Endothelial cell of umbilical vein (primary cell): ENCODE results near the gene RIMS4. TPM values are rescaled to one million over a fixed set of nuclear protein-coding genes. Genes with fewer than 3 reads are reported as not detected.

Experiments used
- BruUV-seq: library from RNA; stranded (reverse); fragments of 400-500 nt; replicated peaks from 2 replicates; lab custom pipeline; 2021; lab: Mats Ljungman, UMichigan
- CTCF ChIA-PET: fragments of 300-600, 350-600 bp; sonication (Branson Sonifier 250); formaldehyde crosslinking; loops from one replicate; lab custom pipeline; 2021; ENCODE audit warnings: antibody characterized with exemption, inconsistent platforms; lab: Charles Lee
- POLR2A ChIA-PET: fragments of 300-600, 350-600 bp; sonication (Branson Sonifier 250); formaldehyde crosslinking; loops from one replicate; lab custom pipeline; 2021; ENCODE audit warnings: antibody characterized with exemption, inconsistent platforms; lab: Charles Lee
- DNase-seq: peaks from one replicate; pipeline ENCODE4 v3.0.0-alpha.2; 2011; ENCODE audit warnings: low read depth, low spot score
- FAIRE-seq: peaks from 2 replicates; lab custom pipeline; 2011; peaks lifted over from hg19 to GRCh38; lab: Jason Lieb, UNC
- H2AFZ ChIP-seq: 2 replicates; pipeline ENCODE4 v1.6.0; 2012; ENCODE audit warnings: low read depth, low read length, control low read depth, inconsistent platforms
- H3K27ac ChIP-seq: 2 replicates; pipeline ENCODE4 v1.5.1; 2011; ENCODE audit warnings: low read depth, mild to moderate bottlenecking, control low read depth, low read length, moderate library complexity; ENCODE audit not compliant: insufficient read depth
- H3K27me3 ChIP-seq, 2 experiments: 2 replicates each; pipeline versions ENCODE4 v1.6.0 to v1.6.1; 2011; ENCODE audit warnings: low read length in 2 of 2, mixed read lengths in 1 of 2; ENCODE audit not compliant: control insufficient read depth in 2 of 2, insufficient read depth in 2 of 2
- H3K36me3 ChIP-seq, 2 experiments: 2 replicates in 1 of 2; 3 replicates in 1 of 2; pipeline ENCODE4 v1.5.1; 2011; ENCODE audit warnings: low read length in 2 of 2, mild to moderate bottlenecking in 1 of 2, moderate library complexity in 1 of 2; ENCODE audit not compliant: control insufficient read depth in 2 of 2, insufficient read depth in 2 of 2; ENCODE audit errors: extremely low read depth in 1 of 2
- H3K4me1 ChIP-seq: 3 replicates; pipeline ENCODE4 v1.5.1; 2011; ENCODE audit warnings: mild to moderate bottlenecking, low read length; ENCODE audit not compliant: control insufficient read depth, insufficient read depth; ENCODE audit errors: extremely low read depth
- H3K4me2 ChIP-seq: 2 replicates; pipeline ENCODE4 v1.6.1; 2011; ENCODE audit warnings: low read length, control low read depth, mixed read lengths; ENCODE audit not compliant: insufficient read depth
- H3K4me3 ChIP-seq, 3 experiments: fragments of 200-600 bp in 1 of 3; sonication (generic), shearing (Covaris generic) in 1 of 3; replicated peaks in 1 of 3; 2 replicates each; pipeline ENCODE4 v1.5.1; 2011 to 2016; ENCODE audit warnings: control low read depth in 3 of 3, low read length in 3 of 3, mild to moderate bottlenecking in 2 of 3, inconsistent platforms in 1 of 3, low read depth in 1 of 3, moderate library complexity in 1 of 3; ENCODE audit not compliant: insufficient read depth in 1 of 3
- H3K79me2 ChIP-seq: 2 replicates; pipeline ENCODE4 v1.6.0; 2012; ENCODE audit warnings: low read length, inconsistent platforms; ENCODE audit not compliant: control insufficient read depth, insufficient read depth
- H3K9ac ChIP-seq: replicated peaks from 2 replicates; pipeline ENCODE3; 2011; ENCODE audit warnings: low read length, control low read depth; ENCODE audit not compliant: insufficient read depth; ENCODE audit errors: extremely low read depth
- H3K9me1 ChIP-seq: replicated peaks from 3 replicates; pipeline ENCODE4 v1.6.0; 2011; ENCODE audit warnings: mild to moderate bottlenecking, low read length; ENCODE audit not compliant: control insufficient read depth, insufficient read depth; ENCODE audit errors: extremely low read depth
- H3K9me3 ChIP-seq: replicated peaks from 2 replicates; pipeline ENCODE4 v1.5.1; 2012; ENCODE audit warnings: low read length, inconsistent platforms; ENCODE audit not compliant: control insufficient read depth, insufficient read depth
- H4K20me1 ChIP-seq: replicated peaks from 2 replicates; pipeline ENCODE3; 2011; ENCODE audit warnings: mild to moderate bottlenecking, low read length; ENCODE audit not compliant: control insufficient read depth, insufficient read depth; ENCODE audit errors: extremely low read depth
- FOS ChIP-seq: IDR thresholded peaks from 2 replicates; pipeline ENCODE4 v1.6.1; 2011; ENCODE audit warnings: mild to moderate bottlenecking, low read length, moderate library complexity, borderline replicate concordance; ENCODE audit not compliant: insufficient read depth
- GATA2 ChIP-seq: IDR thresholded peaks from 2 replicates; pipeline ENCODE4 v1.7.0; 2011; ENCODE audit warnings: low read depth, mild to moderate bottlenecking, moderate library complexity, mixed read lengths, low read length; ENCODE audit not compliant: insufficient read length, insufficient read depth
- MYC ChIP-seq: IDR thresholded peaks from one replicate; pipeline ENCODE4 v1.6.1; 2011; ENCODE audit warnings: mild to moderate bottlenecking, low read depth, low read length
- dilution Hi-C: fragments of 300-500 bp; cut with MboI; formaldehyde crosslinking; loops from one replicate; pipeline ENCODE4 v1.15.0; 2019; ENCODE audit warnings: low sequenced_read_pairs; ENCODE audit not compliant: extremely low pct_ligation_motif_present
- intact Hi-C: fragments of 100-400 bp; cut with micrococcal nuclease; formaldehyde crosslinking; loops from one replicate; pipeline ENCODE4 v1.10.0; 2022
- polyA plus RNA-seq, 4 experiments: library from polyadenylated mRNA; depleted of rRNA in 3 of 4; stranded (reverse) in 3 of 4; unstranded in 1 of 4; fragments of >200 nt; gene quantifications; 2 replicates each; pipeline versions ENCODE4 v1.2.1 to v1.2.3, GENCODE V29; 2011 to 2012; ENCODE audit warnings: missing spikeins in 1 of 4
- total RNA-seq: library from RNA; stranded (reverse); gene quantifications from 2 replicates; pipeline ENCODE4 v1.2.3, GENCODE V29; 2021
- TF ChIP-seq, protein P1 (sequence below), 2 donors: IDR thresholded peaks; 1 replicate in 1 of 2; 2 replicates in 1 of 2; pipeline ENCODE4 v1.5.1; 2011; ENCODE audit warnings: low read length in 2 of 2, mild to moderate bottlenecking in 2 of 2, moderate library complexity in 2 of 2, control low read depth in 1 of 2, inconsistent platforms in 1 of 2, low read depth in 1 of 2; ENCODE audit not compliant: insufficient read depth in 1 of 2; ENCODE audit errors: extremely low read depth in 1 of 2

RIMS4 gene
- total and polyA plus RNA-seq, 2 donors (not counting 3 experiments of a cell fraction or from before 2014, with no cell fraction given) = not detected

DNA sequence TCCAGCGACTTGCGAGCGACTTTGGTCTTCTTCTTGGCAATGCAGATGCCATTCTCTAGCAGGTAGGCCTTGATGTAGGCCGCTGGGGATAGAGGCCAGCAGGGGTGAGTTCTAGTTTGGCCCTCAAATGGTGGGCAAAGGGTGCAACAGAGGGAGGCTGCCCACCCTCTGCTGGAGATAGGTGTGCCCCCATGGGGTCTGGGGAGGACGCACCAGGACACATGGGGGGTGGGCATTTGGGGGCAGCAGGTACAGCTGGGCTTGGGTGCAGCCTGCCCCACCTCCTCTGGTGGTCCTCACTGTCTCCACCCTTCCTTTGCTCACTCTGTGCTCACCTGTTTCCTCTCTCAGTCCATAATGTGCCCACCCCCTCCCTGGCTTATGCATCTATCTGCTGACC is 53.4 kb downstream of the RIMS4 start:
- peaks cover 8 to 11% of the 10 kb centered on the region in 2 experiments for H3K27me3 ChIP-seq
- H3K36me3 ChIP-seq = no peaks in the 10 kb centered on the region
- H4K20me1 ChIP-seq = no peaks in the 10 kb centered on the region
- ChIA-PET POLR2A (no interaction called here), CTCF (interaction anchor here (2.1 to 2.9 kb wide), 2 partner anchors 10 kb away, joined by 8 to 17 read pairs; partner anchors contain the start of gene KCNK15)
- no peaks in the 10 kb centered on the region for H3K9me1 ChIP-seq
- TF ChIP-seq MYC (no peak), GATA2 (no peak)
- TF ChIP-seq, protein P1, sequence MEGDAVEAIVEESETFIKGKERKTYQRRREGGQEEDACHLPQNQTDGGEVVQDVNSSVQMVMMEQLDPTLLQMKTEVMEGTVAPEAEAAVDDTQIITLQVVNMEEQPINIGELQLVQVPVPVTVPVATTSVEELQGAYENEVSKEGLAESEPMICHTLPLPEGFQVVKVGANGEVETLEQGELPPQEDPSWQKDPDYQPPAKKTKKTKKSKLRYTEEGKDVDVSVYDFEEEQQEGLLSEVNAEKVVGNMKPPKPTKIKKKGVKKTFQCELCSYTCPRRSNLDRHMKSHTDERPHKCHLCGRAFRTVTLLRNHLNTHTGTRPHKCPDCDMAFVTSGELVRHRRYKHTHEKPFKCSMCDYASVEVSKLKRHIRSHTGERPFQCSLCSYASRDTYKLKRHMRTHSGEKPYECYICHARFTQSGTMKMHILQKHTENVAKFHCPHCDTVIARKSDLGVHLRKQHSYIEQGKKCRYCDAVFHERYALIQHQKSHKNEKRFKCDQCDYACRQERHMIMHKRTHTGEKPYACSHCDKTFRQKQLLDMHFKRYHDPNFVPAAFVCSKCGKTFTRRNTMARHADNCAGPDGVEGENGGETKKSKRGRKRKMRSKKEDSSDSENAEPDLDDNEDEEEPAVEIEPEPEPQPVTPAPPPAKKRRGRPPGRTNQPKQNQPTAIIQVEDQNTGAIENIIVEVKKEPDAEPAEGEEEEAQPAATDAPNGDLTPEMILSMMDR (IDR thresholded peaks at IDR 0.05; ENCODE audit: extremely low read depth in 1 of 2, insufficient read depth in 1 of 2, low read depth in 1 of 2, low read length in 2 of 2) = no peak
- no peaks in the 10 kb centered on the region for H3K79me2 ChIP-seq
- no peak overlapping the region for H3K9ac ChIP-seq
- H3K4me1 ChIP-seq = no peaks in the 10 kb centered on the region
- H2AFZ ChIP-seq = no peak overlapping the region
- H3K27ac ChIP-seq = no peak overlapping the region
- no peak overlapping the region for H3K4me3 ChIP-seq
- DNase-seq = no peak
- no TSS peak for BruUV-seq
- no peaks in the 10 kb centered on the region for H3K9me3 ChIP-seq
- no peak overlapping the region for H3K4me2 ChIP-seq
- no peak for FAIRE-seq
- intact Hi-C loops (no loop called here), dilution Hi-C loops (loop anchor here (5.0 kb wide), 1 partner anchor 80 kb away; no protein-coding TSS in a partner anchor)

DNA sequence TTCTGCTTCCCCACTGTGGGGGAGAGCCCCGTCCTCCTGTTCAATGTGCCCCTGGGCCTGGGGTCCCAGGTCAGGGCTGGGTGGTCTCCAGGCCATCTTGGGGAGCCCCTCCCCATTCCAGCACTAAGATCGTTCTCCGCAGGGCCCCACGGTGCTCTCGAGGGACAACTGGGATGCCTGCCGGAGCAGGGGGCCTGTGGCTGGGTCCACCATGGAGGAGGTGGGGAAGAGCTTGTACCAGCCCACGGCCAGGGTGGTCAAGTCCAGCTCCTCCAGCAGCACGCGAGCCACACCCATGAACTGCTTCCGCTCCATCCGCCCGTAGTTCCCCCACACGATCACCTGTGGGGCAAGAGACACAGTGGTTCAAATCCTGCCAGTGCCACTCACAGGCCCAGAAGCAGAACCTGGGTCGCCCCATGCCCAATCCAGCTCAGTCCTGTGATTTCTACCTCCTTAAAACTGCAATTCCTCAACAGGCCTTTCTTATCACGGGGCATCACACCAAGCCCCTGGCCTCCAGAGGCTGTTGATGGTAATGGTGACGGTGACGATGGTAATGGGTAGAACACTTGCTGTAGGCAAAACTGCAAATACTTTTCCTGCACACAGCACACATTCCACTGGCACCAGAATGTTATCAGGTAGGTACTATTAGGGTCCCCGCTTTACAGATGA is 54.2 kb downstream of the RIMS4 start:
- no peak for FAIRE-seq
- CTCF ChIA-PET = interaction anchor here (0.8 to 2.1 kb wide), 2 partner anchors 9 to 16 kb away, joined by 3 to 8 read pairs; no protein-coding TSS in a partner anchor

More for the DNA sequence above, 54.2 kb downstream of the RIMS4 start:
- intact Hi-C loops = no loop called here
- TF ChIP-seq FOS = no peak
- POLR2A ChIA-PET = no interaction called here
- Histone ChIP-seq H3K9ac (no peak overlapping the region), H3K4me2 (no peak overlapping the region), H3K9me3 (no peaks in the 10 kb centered on the region), H3K27ac (no peak overlapping the region), H3K36me3 (no peaks in the 10 kb centered on the region), H2AFZ (no peak overlapping the region), H3K79me2 (no peaks in the 10 kb centered on the region), H3K9me1 (no peaks in the 10 kb centered on the region), H3K4me1 (no peaks in the 10 kb centered on the region), H3K27me3 (peaks cover 6 to 8% of the 10 kb centered on the region in 2 experiments), H4K20me1 (no peaks in the 10 kb centered on the region), H3K4me3 (no peak overlapping the region)
- BruUV-seq = no TSS peak
- no peak for DNase-seq
- dilution Hi-C loops = loop anchor here (5.0 kb wide), 1 partner anchor 81 kb away; no protein-coding TSS in a partner anchor
